NCI-H524 treated with DMSO at 0.1 percent for 48 hours (cell line): ENCODE data around the gene ABTB1.
"Not testable (repeated sequence)": the region's sequence is repeated elsewhere in the genome, so short reads cannot be mapped to it uniquely, and the experiment has no call there.

Experiments
- DNase-seq: peaks from one replicate; lab custom pipeline; 2025; lab: John Stamatoyannopoulos, UW

ABTB1 gene

DNA sequence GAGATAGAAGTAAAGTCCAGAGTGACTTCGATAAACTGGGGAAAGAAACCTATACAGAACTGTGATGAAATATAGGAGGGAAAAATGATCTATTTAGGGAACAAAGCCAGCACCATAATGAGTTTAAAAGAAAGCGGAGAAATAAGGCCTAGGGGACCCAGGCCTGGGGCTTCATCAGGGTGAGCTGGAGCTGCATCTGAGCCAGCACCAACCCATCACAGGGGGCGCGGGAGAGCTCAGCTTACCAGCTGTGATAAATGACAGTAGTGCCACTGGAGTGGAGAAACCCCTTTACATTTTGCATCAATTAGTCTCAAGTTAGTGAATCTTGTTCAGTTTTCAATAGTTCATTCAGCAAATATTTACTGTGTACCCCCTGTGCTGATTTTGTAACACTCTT, 22.5 kb upstream of the ABTB1 start:
- no peak for DNase-seq

DNA sequence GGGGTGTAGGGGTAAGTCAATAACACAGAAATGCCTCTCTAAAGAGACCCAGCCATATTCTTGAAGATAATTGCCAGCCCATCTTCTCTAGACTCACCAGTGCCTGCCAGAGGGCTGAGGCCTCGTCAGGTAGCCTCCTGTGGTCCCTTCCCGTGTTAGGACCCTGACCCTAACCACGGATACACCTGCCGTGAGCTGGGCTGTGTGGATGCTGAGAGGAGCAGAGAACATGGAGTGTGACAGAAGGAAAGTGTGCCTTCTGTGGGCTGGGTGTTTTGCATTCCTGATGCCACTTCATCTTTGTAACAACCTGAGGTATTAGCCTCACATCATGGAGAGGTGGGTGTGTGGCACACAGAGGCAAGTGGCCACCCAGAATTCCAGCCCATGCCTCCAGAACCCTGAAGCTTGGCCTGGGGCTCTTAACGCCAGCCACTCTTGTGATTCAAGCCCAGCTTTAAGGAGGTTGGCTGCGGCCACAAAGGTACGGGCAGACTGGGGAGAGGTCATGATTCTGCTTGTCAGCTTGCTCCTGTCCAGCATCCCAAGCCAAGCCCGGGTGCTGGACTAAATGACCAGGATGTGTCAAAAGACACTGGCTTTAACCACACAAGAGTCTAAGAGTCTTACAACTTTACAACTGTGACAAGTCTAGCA, 21.1 kb upstream of the ABTB1 start:
- DNase-seq: no peak

DNA sequence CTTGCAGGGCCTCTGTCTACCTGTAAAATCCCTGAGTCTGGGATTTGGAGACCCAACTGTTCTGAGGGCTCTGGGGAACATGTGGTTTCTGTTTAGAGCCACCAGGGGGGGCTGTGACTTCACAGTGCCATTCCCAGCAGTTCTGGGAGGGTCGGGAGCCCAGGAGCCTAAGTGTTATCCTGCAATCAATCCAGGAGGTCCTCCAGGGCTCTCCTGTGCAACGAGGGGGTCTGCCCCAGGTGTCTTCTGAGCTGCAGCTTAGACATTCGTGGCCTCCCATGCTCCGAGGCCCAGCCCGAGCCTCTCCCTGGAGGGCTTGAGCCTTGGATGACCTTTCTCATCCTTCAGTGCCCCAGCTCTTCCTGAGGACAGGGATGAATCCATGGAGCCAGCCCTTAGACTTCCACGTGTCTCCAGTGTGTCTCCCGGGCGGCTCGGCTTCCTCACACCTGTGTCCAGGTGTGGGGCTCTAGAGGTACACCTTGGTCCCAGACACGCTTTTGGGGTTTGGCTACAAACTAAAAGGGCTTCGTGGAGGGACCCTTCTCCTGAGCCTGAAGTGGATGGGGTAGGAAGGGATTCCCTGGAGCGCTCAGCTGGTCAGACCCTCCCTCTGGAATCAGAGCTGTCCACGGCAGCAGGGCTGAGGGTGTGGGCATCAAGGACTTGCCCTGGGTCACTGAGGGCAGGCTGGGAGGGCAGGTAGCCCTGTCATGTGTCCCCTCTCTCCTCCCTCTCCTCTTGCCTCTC, 20.3 kb upstream of the ABTB1 start:
- DNase-seq: peak; percentile 18

DNA sequence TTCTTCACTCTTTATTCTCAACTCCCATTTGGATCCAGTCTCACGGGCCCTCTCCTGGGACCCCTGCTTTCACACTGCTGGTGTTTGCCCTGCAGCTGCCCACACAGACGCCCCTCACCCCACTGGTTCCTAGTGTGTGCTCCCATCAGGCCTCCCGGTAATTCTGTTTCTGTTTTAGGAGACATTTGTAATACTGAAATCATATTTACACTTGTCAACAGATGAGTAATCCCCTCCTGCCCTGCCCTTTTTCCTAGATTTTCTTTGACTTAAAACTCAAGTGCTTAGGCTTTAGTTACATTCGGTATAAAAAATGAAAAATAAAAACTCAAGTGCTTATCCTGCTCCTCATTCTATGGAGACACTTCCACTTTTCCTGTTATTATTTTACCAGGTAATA, 18.4 kb upstream of the ABTB1 start:
- DNase-seq: no peak

DNA sequence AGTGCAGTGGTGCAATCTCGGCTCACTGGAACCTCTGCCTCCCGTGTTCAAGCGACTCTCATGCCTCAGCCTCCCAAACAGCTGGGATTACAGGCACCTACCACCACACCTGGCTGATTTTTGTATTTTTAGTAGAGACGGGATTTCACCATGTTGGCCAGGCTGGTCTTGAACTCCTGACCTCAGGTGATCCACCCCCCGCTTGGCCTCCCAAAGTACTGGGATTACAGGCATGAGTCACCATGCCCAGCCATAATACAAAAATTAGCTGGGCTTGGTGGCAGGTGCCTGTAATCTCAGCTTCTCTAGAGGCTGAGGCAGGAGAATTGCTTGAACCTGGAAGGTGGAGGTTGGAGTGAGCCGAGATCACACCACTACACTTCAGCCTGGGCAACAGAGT, 17.8 kb upstream of the ABTB1 start:
- not testable (repeated sequence) for DNase-seq

DNA sequence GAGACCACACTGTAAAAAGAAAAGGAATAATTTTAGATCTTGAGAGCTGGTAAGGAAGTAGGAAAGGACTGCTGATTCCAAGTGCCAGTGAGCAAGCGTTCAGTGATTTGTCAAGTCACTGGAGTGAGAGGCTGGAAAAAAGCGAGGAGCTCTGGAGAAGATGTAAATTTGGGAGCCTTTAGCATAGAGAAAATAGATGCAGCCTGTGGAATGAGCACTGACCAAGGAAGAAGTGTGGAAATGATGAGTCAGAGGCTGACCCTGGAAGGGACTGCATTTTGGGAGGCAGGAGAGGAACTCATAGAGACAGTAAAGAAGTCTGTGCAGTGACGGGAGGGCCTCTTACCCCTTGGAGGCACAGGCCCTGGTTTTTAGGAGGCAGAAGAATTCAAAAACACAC, 17.1 kb upstream of the ABTB1 start:
- DNase-seq: no peak

DNA sequence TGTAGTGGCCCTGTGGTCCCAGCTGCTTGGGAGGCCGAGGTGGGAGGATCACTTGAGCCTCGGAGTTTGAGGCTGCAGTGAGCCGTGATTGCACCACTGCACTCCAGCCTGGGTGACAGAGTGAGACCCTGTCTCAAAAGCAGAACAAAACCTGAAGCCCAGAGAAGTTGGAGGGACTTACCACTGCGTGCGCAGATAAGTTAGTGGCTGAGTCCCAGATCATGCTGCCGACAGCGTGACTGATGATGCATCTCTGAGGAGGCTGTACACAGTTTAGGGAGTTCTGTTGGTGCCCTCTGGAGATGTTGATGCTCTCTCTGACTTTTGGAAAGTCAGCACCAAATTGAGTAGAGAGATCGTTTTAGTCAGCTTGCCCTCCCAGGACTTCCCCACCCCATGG, 15.8 kb upstream of the ABTB1 start:
- DNase-seq: no peak

DNA sequence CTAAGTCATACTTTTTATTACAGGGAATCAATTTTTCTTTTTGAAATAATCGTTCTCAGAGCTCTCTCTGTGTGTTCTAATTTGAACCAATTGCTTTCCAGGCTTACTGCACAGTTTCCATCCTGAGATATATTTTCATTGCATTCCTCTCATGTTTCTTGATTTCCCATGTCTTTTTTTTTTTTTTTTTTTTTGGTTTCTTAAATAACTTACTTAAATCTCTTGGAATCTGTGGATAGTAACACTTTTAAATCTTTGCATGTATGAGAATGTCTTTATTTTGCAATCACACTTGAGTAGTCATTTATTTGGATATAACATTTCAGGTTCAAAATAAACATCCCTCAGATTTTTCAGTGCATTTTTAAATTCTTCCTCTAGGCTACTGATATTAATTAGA, 14.5 kb upstream of the ABTB1 start:
- no peak for DNase-seq

DNA sequence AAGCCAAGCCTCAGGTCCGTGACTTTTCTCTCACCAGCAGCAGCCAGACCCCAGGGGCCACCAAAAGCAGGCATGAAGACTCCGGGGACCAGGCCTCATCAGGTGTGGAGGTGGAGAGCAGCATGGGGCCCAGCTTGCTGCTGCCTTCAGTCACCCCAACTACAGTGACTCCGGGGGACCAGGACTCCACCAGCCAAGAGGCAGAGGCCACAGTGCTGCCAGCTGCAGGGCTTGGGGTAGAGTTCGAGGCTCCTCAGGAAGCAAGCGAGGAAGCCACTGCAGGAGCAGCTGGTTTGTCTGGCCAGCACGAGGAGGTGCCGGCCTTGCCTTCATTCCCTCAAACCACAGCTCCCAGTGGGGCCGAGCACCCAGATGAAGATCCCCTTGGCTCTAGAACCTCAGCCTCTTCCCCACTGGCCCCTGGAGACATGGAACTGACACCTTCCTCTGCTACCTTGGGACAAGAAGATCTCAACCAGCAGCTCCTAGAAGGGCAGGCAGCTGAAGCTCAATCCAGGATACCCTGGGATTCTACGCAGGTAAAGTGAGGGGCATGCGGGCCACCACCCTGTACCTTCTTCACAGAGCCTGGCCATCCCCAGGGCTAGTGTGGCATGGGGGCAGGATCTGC, 12.0 kb upstream of the ABTB1 start:
- no peak for DNase-seq

DNA sequence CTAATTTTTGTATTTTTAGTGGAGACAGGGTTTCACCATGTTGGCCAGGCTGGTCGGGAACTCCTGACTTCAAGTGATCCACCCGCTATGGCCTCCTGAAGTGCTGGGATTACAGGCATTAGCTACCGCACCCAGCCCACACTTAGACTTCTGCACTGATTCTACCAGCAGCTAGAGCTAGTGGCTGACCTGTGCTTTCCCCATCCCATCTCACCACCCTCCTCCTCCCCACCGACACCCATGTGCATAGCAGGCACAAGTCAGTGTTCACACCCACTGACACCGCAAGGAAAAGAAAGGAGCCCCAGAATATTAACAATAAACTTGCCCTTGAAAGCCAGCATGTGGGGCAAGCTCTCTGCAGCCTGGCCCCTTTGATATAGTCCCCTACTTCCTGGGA, 11.2 kb upstream of the ABTB1 start:
- no peak for DNase-seq

DNA sequence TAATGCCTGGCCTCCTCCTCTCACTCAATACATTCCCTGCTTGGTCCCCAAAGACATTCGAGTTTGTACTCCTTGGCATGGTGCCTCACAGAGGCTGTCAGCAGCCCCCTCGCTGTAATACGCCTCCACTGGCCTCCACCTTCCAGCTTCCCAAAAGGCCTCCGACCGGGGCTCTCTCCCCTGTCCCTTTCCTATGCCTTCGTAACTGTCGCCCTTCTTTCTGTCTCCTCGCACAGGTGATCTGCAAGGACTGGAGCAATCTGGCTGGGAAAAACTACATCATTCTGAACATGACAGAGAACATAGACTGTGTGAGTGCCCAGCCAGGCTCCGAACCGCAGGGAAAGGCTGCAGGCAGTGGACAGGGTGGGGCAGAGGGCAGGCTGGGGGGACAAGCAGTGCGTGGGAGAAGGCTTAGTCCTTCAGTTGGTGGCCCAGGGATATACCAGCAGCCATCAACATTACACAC, 10.7 kb upstream of the ABTB1 start:
- DNase-seq: no peak

DNA sequence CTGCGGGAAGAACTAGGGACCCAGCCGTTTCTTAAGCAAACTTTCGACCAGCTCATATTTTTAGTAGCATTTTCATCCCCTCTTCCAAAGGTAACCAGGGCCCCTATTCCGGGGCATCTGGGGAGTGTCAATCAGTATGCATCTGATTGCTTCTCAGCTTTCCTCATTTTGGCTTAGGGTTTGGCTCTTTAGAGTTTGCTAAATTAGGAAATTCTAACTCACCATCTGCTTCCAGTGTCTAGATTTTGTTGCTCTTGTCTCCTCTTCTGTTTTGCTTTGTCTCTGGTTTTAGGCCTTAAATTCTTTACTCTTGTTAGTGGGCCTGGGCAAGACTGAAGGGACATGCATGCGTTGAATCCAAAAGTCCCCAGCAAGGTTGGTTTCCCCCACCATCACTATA, 9.6 kb upstream of the ABTB1 start:
- no peak for DNase-seq

DNA sequence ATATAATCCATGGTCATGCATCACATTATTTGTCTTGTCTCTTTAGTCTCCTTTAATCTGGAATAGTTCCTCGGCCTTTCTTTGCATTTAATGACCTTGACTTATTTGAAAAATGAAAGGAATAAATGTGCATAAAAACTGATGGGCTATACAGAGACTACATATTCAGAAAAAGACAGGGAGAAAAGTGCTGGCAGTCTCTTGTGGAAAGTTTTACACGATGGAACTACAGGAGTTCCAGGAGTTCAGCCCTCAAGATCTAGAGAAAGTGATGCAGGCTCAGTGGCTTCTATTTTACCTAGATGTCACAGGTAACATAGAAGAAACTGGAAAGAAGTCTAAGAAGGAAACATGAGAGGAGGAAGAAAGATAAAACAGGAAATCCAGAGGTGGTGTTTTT, 7.6 kb upstream of the ABTB1 start:
- no peak for DNase-seq

DNA sequence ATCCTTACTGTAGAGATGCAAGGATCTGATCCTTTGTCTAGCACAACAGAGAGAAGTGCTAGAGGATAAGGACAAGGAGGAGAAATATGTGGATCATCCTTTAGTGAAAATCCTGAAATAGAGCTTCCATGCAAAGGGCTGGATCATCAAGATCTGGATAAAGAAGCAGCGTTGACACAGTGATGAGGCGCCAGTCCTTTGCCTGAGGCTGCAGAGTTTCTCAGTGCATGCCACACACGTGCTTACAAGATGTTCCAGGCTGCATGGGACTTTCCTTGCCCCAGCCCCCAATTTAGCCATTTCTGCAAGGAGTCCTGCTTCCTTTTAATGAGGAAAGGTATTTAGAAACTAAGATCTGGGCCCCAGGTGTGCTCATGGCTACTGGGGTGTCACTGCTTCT, 7.2 kb upstream of the ABTB1 start:
- no peak for DNase-seq

DNA sequence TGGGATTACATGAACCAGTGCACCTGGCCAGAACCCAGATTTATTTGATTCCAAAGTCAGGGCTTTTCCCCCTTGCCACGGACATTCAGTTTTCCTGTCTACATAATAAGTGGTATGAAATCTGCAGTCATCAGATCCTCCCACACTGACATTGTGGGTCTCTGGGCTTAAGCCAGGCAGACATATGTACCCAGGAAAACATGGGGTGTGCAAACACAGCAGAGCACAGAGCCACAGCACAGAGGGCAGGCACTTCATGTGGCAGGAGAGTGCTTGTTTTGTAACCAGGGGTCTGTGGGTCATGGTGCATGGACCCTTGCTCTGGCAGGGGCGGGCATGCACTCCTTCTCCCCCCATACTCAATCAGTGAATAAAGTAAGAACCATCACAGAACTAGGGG, 6.1 kb upstream of the ABTB1 start:
- DNase-seq: no peak

DNA sequence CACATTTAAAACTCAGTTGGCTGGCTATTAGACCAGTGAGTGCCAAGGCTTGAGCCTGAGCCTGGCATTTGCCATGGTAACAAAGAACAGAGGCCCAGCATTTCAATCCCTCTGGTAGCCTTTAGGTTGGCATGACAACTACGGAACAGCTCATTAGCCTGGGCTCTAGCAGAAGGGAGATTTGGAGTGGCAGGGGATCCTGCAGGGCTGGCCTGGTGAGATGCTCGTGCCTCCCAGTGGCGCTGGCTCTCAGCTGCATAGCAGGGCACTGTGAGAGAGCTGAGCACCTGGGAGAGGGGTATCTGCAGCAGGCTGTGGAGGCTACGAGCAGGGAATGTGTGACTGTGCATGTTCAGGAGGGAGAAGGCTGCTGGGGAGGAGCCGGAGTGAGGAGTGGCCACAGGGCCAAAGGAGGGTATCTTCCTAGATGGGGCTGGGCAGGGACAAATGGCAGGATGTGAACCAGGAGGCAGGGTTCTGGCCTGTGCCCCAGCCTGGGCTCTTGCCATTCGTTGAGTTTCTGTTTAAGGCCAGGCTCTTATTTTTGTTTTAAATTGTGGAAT, 5.6 kb upstream of the ABTB1 start:
- DNase-seq: peak; percentile 13

DNA sequence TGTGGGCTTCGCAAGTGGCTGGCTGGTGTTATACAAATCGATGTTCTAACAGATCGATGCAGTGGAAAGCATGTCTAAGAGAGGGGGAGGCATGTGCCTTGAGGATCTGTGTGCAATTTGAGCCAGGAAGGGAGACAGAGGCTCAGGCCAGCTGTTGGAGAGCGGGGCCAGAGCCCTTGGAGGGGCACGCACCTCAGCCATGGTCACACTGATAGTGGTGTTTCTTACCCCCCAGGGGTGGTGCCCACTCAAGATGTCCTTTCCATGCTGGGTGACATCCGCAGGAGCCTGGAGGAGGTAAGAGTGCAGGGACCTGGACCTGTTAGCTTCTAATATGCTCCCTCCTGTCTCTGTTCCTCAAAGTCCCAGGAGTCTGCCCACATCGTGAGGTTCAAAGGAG, 3.8 kb upstream of the ABTB1 start:
- no peak for DNase-seq

DNA sequence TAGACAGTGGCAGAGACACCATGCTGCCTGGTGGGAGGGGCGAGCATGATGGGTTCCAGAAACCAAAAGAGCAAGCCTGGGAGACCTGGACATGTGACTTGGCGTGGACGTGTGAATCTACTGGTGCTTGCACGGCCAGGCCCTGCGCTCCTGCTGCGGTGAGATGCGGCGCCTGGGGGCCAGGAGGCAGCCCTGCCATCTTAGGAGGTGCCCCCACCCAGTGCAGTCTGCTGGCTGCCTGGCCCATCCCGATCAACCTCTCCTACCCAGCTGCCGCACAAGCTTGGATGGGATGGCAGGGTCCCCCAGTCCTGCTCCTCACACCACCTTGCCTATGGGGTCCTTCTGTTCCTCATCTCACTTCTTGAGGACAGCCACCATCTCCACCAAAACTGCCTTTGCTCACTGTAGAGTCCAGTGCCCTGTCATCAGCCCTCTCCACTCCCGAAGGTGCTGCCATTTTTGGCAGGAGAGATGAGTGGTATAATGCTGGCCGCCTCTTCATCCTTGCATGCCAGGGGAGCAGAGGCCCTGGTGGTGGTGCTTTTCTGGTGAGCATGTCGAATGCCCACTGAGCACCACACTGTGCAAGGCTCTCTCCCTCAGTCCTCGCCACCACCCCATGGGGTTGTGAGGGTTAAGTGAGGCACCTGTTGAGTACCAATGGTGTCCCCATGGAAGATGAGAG, 3.1 kb upstream of the ABTB1 start:
- DNase-seq: no peak

DNA sequence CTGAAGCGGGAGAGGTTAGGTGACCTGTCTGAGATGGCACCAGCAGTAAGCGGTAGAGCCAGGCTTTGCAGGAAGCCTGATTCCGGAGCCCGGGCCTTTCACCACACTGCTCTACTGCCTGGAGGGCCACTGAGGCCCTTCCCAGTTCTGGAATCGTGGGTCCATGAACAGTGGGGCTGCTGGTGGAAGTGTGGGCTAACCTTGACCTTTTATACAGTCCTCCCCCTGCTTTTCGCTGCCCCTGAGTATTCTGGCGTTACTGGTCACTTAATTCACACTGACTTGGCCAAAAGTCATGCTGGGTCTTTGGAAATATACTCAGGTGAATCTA, 2.6 kb upstream of the ABTB1 start:
- DNase-seq: no peak

DNA sequence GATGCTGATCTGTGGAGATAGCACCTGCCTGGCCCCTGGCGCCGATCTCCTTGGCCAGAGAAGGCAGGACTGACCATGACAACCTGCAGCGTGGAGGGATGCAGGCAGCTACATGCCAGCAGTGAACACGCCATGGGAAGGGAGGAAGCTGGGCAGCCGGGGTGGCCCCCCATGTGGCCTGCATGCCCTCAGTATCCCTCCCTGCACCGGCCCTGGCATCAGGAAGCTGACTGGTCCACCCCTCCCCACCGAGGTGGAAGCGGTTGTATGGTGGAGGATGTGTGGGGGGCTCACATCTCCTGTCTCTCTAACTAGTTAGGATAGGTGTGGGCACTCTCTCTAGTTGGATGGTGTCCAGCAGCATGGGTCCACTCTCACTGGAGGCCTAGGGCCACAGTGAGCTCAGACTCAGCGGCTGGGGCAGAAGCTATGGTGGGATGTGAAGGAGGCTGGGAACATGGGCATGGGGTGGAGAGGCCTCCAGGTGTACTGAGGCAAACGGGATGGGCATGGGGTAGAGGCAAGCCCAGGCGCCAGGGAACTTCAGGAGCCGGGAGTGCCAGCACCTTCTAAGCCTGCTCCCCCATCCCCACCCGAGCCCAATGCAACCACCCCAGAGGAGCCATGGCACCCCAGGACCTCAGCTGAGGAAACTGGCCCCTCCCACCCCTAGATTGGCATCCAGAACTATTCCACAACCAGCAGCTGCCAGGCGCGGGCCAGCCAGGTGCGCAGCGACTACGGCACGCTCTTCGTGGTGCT, 1.8 kb upstream of the ABTB1 start:
- DNase-seq: no peak

DNA sequence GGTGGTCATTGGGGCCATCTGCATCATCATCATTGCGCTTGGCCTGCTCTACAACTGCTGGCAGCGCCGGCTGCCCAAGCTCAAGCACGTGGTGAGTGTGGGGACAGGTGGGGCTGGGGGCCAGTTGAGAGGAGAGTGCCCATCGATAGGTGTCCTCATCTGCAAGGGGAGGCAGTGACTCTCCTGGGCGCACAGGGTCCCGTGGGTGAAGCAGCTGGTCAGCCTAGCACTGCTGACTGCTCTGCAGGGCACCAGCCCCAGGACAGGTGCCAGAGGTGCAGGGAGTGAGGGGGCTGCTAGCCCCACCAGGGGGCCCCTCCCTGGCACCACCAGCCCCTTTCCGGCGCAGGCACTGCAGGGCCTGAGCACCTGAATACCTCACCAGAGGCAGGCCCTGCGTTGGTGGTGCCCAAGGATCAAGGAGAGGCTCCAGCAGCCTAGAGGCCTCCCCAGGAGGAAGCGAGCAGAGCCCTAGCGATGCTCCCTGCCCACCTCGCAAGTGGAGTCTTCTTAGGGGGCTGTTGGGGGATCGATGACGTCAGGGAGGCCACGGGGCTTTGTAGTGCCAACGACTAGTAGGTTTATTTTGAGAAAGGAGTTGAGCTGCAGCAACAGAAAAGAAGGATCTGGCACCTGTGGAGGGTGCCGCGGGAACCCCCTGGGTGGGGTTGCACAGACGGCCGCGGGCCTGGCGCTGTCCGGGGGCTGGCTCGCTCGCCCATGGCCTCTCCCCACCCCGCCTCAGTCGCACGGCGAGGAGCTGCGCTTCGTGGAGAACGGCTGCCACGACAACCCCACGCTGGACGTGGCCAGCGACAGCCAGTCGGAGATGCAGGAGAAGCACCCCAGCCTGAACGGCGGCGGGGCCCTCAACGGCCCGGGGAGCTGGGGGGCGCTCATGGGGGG, 976 bp upstream of the ABTB1 start:
- DNase-seq: no peak
